ENCODE data around the gene LNP1. TPM values are rescaled to one million over a fixed set of nuclear protein-coding genes. Genes with fewer than 3 reads are reported as not detected.

LNP1 gene
- total and polyA plus RNA-seq, 2 of the 8 experiments (the other 6 are each of a cell fraction or from before 2014, with no cell fraction given) = 6.6 to 8.7 TPM

GRCh38 chr3:100364421-100364820, 36.9 kb upstream of the LNP1 start:
- Histone ChIP-seq H3K9me3 (ENCODE audit: insufficient read depth in 2 of 2, low read depth in 1 of 2, low read length in 1 of 2) (no peaks in the 10 kb centered on the region; a peak in 1 of 4 replicates), H3K23me2 (ENCODE audit: low read depth, low read length) (no peaks in the 10 kb centered on the region), H2BK120ac (replicated peaks; ENCODE audit: low read depth, low read length) (no peak overlapping the region), H4K8ac (ENCODE audit: extremely low read depth, insufficient read depth, low read length) (no peak overlapping the region), H3K27me3 (replicated peaks in 1 of 4; ENCODE audit: control insufficient read depth in 3 of 4, extremely low read depth in 1 of 4, insufficient read depth in 3 of 4, low read length in 3 of 4) (no peaks in the 10 kb centered on the region), H3K23ac (ENCODE audit: insufficient read length) (no peak overlapping the region), H3K4me2 (ENCODE audit: insufficient read depth in 1 of 2, low read depth in 2 of 2, low read length in 2 of 2) (no peak overlapping the region), H3K18ac (ENCODE audit: extremely low read depth, low read length) (no peak overlapping the region), H2BK12ac (ENCODE audit: low read depth, low read length) (no peak overlapping the region), H4K20me1 (replicated peaks in 1 of 2; ENCODE audit: control insufficient read depth in 1 of 2, insufficient read depth in 2 of 2, low read length in 2 of 2) (no peaks in the 10 kb centered on the region), H3K9ac (replicated peaks in 1 of 4; ENCODE audit: extremely low read depth in 1 of 4, low read depth in 3 of 4, low read length in 3 of 4) (no peak overlapping the region), H2AK5ac (ENCODE audit: low read depth, low read length) (no peak overlapping the region), H3K14ac (ENCODE audit: insufficient read length) (no peak overlapping the region), H2BK15ac (ENCODE audit: low read length) (no peak overlapping the region), H2BK20ac (ENCODE audit: low read length) (no peak overlapping the region), H3K27ac (ENCODE audit: low read depth, low read length) (no peak overlapping the region), H3K4me1 (replicated peaks in 1 of 4; ENCODE audit: control insufficient read depth in 3 of 4, insufficient read depth in 4 of 4, low read length in 3 of 4) (no peaks in the 10 kb centered on the region), H2BK5ac (ENCODE audit: low read depth, low read length) (no peak overlapping the region), H2AFZ (ENCODE audit: low read length) (no peak overlapping the region), H3K4me3 (ENCODE audit: extremely low read depth in 1 of 4, insufficient read depth in 2 of 4, low read depth in 3 of 4, low read length in 4 of 4) (no peak overlapping the region), H3K56ac (replicated peaks; ENCODE audit: insufficient read length, low read depth, low read length) (no peak overlapping the region), H3K79me1 (ENCODE audit: low read depth, low read length) (no peaks in the 10 kb centered on the region), H3K4ac (replicated peaks; ENCODE audit: insufficient read length, low read depth, low read length) (no peak overlapping the region), H3K79me2 (ENCODE audit: control insufficient read depth in 1 of 2, insufficient read depth in 2 of 2, low read length in 2 of 2) (no peaks in the 10 kb centered on the region), H4K5ac (ENCODE audit: insufficient read length, low read depth, low read length) (no peak overlapping the region), H4K91ac (replicated peaks; ENCODE audit: insufficient read length, low read length) (no peak overlapping the region), H3K36me3 (ENCODE audit: control insufficient read depth in 2 of 4, insufficient read depth in 4 of 4, low read length in 3 of 4) (peaks cover 0 to 54% (median 31%) of the 10 kb centered on the region in 4 experiments; a peak in 5 of 8 replicates)
- TF ChIP-seq RFX5 (IDR thresholded peaks at IDR 0.05; ENCODE audit: borderline replicate concordance, low read depth, low read length) (no peak), NRF1 (IDR thresholded peaks at IDR 0.05; ENCODE audit: low read depth, low read length) (no peak), CHD1 (IDR thresholded peaks at IDR 0.05; ENCODE audit: low read depth, low read length) (no peak), KDM5A (IDR thresholded peaks at IDR 0.05; ENCODE audit: low read length) (no peak), KDM1A (IDR thresholded peaks at IDR 0.05; ENCODE audit: borderline replicate concordance, low read length) (no peak), TCF12 (IDR thresholded peaks at IDR 0.05; ENCODE audit: low read depth, low read length) (no peak), SIN3A (conservative IDR thresholded peaks at IDR 0.05 in 1 of 2, IDR thresholded peaks at IDR 0.05 in 1 of 2; ENCODE audit: low read depth in 1 of 2, low read length in 2 of 2) (no peak), YY1 (IDR thresholded peaks at IDR 0.05; ENCODE audit: low read depth, low read length) (no peak), BCL11A (IDR thresholded peaks at IDR 0.05; ENCODE audit: low read depth in 2 of 2, low read length in 2 of 2) (no peak), ASH2L (IDR thresholded peaks at IDR 0.05; ENCODE audit: low read length) (no peak), HDAC6 (IDR thresholded peaks at IDR 0.05; ENCODE audit: low read depth, low read length) (no peak), JUND (IDR thresholded peaks at IDR 0.05; ENCODE audit: low read length) (no peak), SIX5 (IDR thresholded peaks at IDR 0.05; ENCODE audit: low read depth, low read length) (no peak), RBBP5 (IDR thresholded peaks at IDR 0.05; ENCODE audit: borderline replicate concordance, low read depth, low read length) (no peak), SRF (IDR thresholded peaks at IDR 0.05; ENCODE audit: low read depth, low read length) (no peak), POLR2AphosphoS5 (IDR thresholded peaks at IDR 0.05; ENCODE audit: low read depth, low read length) (no peak)
- POLR2A ChIA-PET (ENCODE audit: partially characterized antibody) = no interaction called here
- DNase-seq (ENCODE audit: low read depth in 1 of 2, low spot score in 2 of 2) (no peak), FAIRE-seq (no peak)
- 95% methylated on average over 3 of the region's 3 CpGs; no CpG with 5 or more reads in 1 of the 2 experiments for WGBS, 2 experiments (ENCODE audit: extremely low coverage in 1 of 2, insufficient coverage in 1 of 2, insufficient read length in 1 of 2, insufficient replicate concordance in 2 of 2, low coverage in 1 of 2, low lambda C conversion rate in 2 of 2, missing lambda C conversion rate in 1 of 2)
- CTCF ChIA-PET (ENCODE audit: partially characterized antibody) = interaction anchor here (1.3 to 3.5 kb wide), 3 partner anchors 9 to 48 kb away, joined by 3 to 11 read pairs (median 6); no protein-coding TSS in a partner anchor
